B cell (primary cell): ENCODE data around the gene FAM78B. TPM values are rescaled to one million over a fixed set of nuclear protein-coding genes. Genes with fewer than 3 reads are reported as not detected.

Experiments used
- ATAC-seq: fragments of 200-7000 bp; cut with Tn5 transposase; one replicate; pipeline ENCODE4 v1.10.0; 2021; ENCODE audit warnings: low read depth, mild to moderate bottlenecking, moderate number of reproducible peaks, moderate library complexity
- CTCF ChIA-PET: fragments of 350-600 bp; sonication (Branson Sonifier 250); formaldehyde crosslinking; loops from one replicate; lab custom pipeline; 2021; ENCODE audit warnings: antibody characterized with exemption, inconsistent platforms; lab: Charles Lee
- POLR2A ChIA-PET: fragments of 350-600 bp; sonication (Branson Sonifier 250); formaldehyde crosslinking; loops from one replicate; lab custom pipeline; 2021; ENCODE audit warnings: antibody characterized with exemption; lab: Charles Lee
- DNase-seq: peaks from one replicate; pipeline ENCODE4 v3.0.0; 2013
- H2AFZ ChIP-seq: 2 replicates; pipeline ENCODE4 v1.6.1; 2012; ENCODE audit warnings: mild to moderate bottlenecking, low read depth, low read length; ENCODE audit not compliant: insufficient read depth, poor library complexity, severe bottlenecking
- H3K27ac ChIP-seq, 2 donors: 1 replicate in 1 of 2; 2 replicates in 1 of 2; pipeline ENCODE4 v1.5.1; 2012 to 2013; ENCODE audit warnings: low read length in 2 of 2, mild to moderate bottlenecking in 2 of 2, moderate library complexity in 1 of 2
- H3K27me3 ChIP-seq, 4 experiments: fragments of 200-600 bp in 1 of 4; sonication (generic) in 1 of 4; replicated peaks in 1 of 4; 1 replicate in 2 of 4; 2 replicates in 2 of 4; pipeline versions ENCODE4 v1.6.1 to v1.7.0; 2013 to 2016; ENCODE audit warnings: low read length in 3 of 4, mild to moderate bottlenecking in 2 of 4, mixed read lengths in 1 of 4, moderate library complexity in 1 of 4; ENCODE audit not compliant: insufficient read depth in 4 of 4, control insufficient read depth in 3 of 4; ENCODE audit errors: control extremely low read depth in 1 of 4
- H3K36me3 ChIP-seq, 2 experiments: replicated peaks in 1 of 2; 1 replicate in 1 of 2; 2 replicates in 1 of 2; pipeline versions ENCODE4 v1.6.1 to v1.7.1; 2013; ENCODE audit warnings: low read length in 1 of 2; ENCODE audit not compliant: insufficient read depth in 2 of 2, control insufficient read depth in 1 of 2; ENCODE audit errors: control extremely low read depth in 1 of 2, extremely low read depth in 1 of 2
- H3K4me1 ChIP-seq, 2 donors: fragments of 200-600 bp in 1 of 2; sonication (generic) in 1 of 2; 1 replicate in 1 of 2; 2 replicates in 1 of 2; pipeline versions ENCODE4 v1.5.1 to v1.6.1; 2013 to 2017; ENCODE audit warnings: low read length in 2 of 2; ENCODE audit not compliant: control insufficient read depth in 2 of 2, insufficient read depth in 2 of 2
- H3K4me2 ChIP-seq: replicated peaks from 2 replicates; pipeline ENCODE3; 2012; ENCODE audit warnings: mild to moderate bottlenecking, low read depth, low read length; ENCODE audit not compliant: poor library complexity, severe bottlenecking
- H3K4me3 ChIP-seq, 5 experiments: fragments of 200-600 bp in 1 of 5; sonication (generic) in 1 of 5; 1 replicate in 3 of 5; 2 replicates in 2 of 5; pipeline versions ENCODE4 v1.5.1 to v1.7.0; 2011 to 2016; ENCODE audit warnings: low read length in 4 of 5, mild to moderate bottlenecking in 4 of 5, low read depth in 2 of 5, control low read depth in 1 of 5, moderate library complexity in 1 of 5; ENCODE audit not compliant: insufficient read depth in 1 of 5; ENCODE audit errors: control extremely low read depth in 1 of 5, extremely low read depth in 1 of 5
- H3K79me2 ChIP-seq: fragments of 200-600 bp; sonication (generic); one replicate; pipeline ENCODE4 v1.6.0; 2016; ENCODE audit warnings: low read length; ENCODE audit not compliant: control insufficient read depth, insufficient read depth
- H3K9ac ChIP-seq: fragments of 200-600 bp; sonication (generic); 2 replicates; pipeline ENCODE4 v1.6.1; 2017; ENCODE audit warnings: mild to moderate bottlenecking, low read length, moderate library complexity
- H3K9me3 ChIP-seq, 3 donors: one replicate each; pipeline versions ENCODE4 v1.6.1 to v1.7.1; 2013; ENCODE audit warnings: low read length in 2 of 3; ENCODE audit not compliant: control insufficient read depth in 2 of 3, insufficient read depth in 1 of 3; ENCODE audit errors: control extremely low read depth in 1 of 3
- H4K20me1 ChIP-seq: 2 replicates; pipeline ENCODE4 v1.6.0; 2012; ENCODE audit warnings: mild to moderate bottlenecking, low read length; ENCODE audit not compliant: insufficient read depth, control insufficient read depth, poor library complexity, severe bottlenecking
- H3K27ac Mint-ChIP-seq: one replicate; pipeline ENCODE4 v1.8.0; 2021; ENCODE audit warnings: mixed read lengths
- H3K27me3 Mint-ChIP-seq: one replicate; pipeline ENCODE4 v1.8.0; 2021; ENCODE audit warnings: mixed read lengths
- H3K4me1 Mint-ChIP-seq: one replicate; pipeline ENCODE4 v1.8.0; 2021; ENCODE audit warnings: mixed read lengths
- H3K4me3 Mint-ChIP-seq: one replicate; pipeline ENCODE4 v1.8.0; 2021; ENCODE audit warnings: mixed read lengths
- H3K9me3 Mint-ChIP-seq: one replicate; pipeline ENCODE4 v1.8.0; 2022; ENCODE audit warnings: mixed read lengths; ENCODE audit not compliant: insufficient read depth
- EZH2 ChIP-seq: IDR thresholded peaks from 2 replicates; pipeline ENCODE4 v1.6.1; 2012; ENCODE audit warnings: borderline replicate concordance, low read depth, mild to moderate bottlenecking, moderate library complexity, low read length; ENCODE audit not compliant: insufficient read depth, poor library complexity, severe bottlenecking
- WGBS: methylation state at CpG from one replicate; pipeline ENCODE4 v1.1.5; 2013; ENCODE audit warnings: missing lambda C conversion rate; ENCODE audit not compliant: insufficient coverage; 5-methylcytosine and 5-hydroxymethylcytosine counted together
- intact Hi-C: fragments of 100-400 bp; cut with micrococcal nuclease; formaldehyde crosslinking; loops from one replicate; pipeline ENCODE4 v1.10.0; 2022
- polyA plus RNA-seq: library from polyadenylated mRNA; depleted of rRNA; stranded (reverse); fragments of >200 nt; gene quantifications from 2 replicates; pipeline ENCODE4 v1.2.3, GENCODE V29; 2012
- total RNA-seq, 2 donors: library from RNA; stranded (reverse); fragments of 120-200 nt in 1 of 2; gene quantifications; 1 replicate in 1 of 2; 2 replicates in 1 of 2; pipeline versions ENCODE4 v1.2.3 to v1.2.4, GENCODE V29; 2013 to 2022
- TF ChIP-seq, protein P1 (sequence below): fragments of 200-600 bp; IDR thresholded peaks from one replicate; pipeline ENCODE4 v1.8.0; 2022; ENCODE audit warnings: antibody characterized with exemption, mild to moderate bottlenecking

FAM78B gene
- total and polyA plus RNA-seq, 2 donors (not counting 1 experiment from before 2014, with no cell fraction given): 0.22 to 0.81 TPM

DNA sequence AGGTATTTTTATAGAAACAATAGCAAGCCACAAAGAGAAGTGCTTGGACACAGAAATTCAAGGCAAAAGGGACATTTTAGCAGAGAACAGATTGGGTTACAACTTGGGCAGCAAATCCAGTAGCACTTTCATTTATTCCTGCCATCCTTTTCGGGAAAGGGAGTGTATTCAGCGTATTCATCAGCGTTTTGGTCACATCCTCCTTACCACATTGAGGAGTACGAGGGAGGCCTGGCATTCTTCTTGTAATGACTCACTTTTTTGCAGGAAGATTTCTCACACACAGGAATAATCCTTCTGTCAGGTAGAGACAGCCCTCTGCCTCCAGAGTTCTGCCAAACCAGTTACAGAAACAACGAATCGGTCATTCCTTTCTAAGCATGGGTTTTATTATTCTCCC lies 18.1 kb upstream of the FAM78B start:
- no peak overlapping the region for H3K27ac ChIP-seq
- no peaks in the 10 kb centered on the region for H3K79me2 ChIP-seq
- 60% methylated on average over 1 of the region's 6 CpGs for WGBS
- TF ChIP-seq, protein P1, sequence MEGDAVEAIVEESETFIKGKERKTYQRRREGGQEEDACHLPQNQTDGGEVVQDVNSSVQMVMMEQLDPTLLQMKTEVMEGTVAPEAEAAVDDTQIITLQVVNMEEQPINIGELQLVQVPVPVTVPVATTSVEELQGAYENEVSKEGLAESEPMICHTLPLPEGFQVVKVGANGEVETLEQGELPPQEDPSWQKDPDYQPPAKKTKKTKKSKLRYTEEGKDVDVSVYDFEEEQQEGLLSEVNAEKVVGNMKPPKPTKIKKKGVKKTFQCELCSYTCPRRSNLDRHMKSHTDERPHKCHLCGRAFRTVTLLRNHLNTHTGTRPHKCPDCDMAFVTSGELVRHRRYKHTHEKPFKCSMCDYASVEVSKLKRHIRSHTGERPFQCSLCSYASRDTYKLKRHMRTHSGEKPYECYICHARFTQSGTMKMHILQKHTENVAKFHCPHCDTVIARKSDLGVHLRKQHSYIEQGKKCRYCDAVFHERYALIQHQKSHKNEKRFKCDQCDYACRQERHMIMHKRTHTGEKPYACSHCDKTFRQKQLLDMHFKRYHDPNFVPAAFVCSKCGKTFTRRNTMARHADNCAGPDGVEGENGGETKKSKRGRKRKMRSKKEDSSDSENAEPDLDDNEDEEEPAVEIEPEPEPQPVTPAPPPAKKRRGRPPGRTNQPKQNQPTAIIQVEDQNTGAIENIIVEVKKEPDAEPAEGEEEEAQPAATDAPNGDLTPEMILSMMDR: no peak
- no peak for TF ChIP-seq EZH2
- DNase-seq (no peak), ATAC-seq (no peak)
- ChIA-PET CTCF (no interaction called here), POLR2A (no interaction called here)
- H3K9ac ChIP-seq: no peak overlapping the region
- H3K4me1 ChIP-seq: no peaks in the 10 kb centered on the region
- no peaks in the 10 kb centered on the region for H3K36me3 ChIP-seq
- intact Hi-C loops: no loop called here
- H2AFZ ChIP-seq: no peak overlapping the region
- H3K27me3 ChIP-seq: peaks cover 0 to 3% (median 0%) of the 10 kb centered on the region in 4 experiments
- no peaks in the 10 kb centered on the region for H3K4me1 Mint-ChIP-seq
- no peaks in the 10 kb centered on the region for H3K9me3 ChIP-seq
- H3K4me3 Mint-ChIP-seq: no peak overlapping the region
- H3K4me2 ChIP-seq: no peak overlapping the region
- no peaks in the 10 kb centered on the region for H4K20me1 ChIP-seq
- peaks cover 19% of the 10 kb centered on the region for H3K27me3 Mint-ChIP-seq
- H3K4me3 ChIP-seq: no peak overlapping the region
- H3K9me3 Mint-ChIP-seq: no peaks in the 10 kb centered on the region
- H3K27ac Mint-ChIP-seq: no peak overlapping the region

DNA sequence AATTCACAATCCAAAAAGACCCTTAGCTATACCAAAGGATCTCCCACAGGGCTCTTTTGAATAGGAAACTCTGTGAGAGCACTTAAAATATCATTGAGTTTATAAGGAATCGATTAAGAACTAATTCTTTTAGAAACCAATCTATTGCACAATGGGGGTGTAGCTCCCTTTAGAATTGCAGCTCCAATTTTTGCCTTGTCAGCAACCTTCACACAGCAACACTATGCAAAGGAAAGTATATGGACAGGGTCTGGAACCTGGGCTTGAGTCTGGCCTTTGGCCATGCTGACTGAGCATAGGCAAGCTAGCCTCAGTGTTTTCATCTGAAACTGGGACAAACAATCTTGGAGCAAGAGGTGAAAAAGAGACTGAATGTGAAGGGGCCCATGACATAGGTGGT lies 17.2 kb upstream of the FAM78B start:
- Histone ChIP-seq H3K27ac (no peak overlapping the region), H3K9me3 (no peaks in the 10 kb centered on the region), H2AFZ (no peak overlapping the region), H3K4me3 (no peak overlapping the region), H3K79me2 (no peaks in the 10 kb centered on the region), H3K27me3 (peaks cover 0 to 3% (median 0%) of the 10 kb centered on the region in 4 experiments), H3K36me3 (no peaks in the 10 kb centered on the region), H3K4me1 (no peaks in the 10 kb centered on the region), H3K4me2 (no peak overlapping the region), H4K20me1 (no peaks in the 10 kb centered on the region), H3K9ac (no peak overlapping the region)
- no peaks in the 10 kb centered on the region for H3K9me3 Mint-ChIP-seq
- no peak for DNase-seq
- H3K27ac Mint-ChIP-seq: no peak overlapping the region
- no peak for TF ChIP-seq EZH2
- TF ChIP-seq, protein P1: no peak
- WGBS: no CpG with 5 or more reads among the region's 1 CpG
- ATAC-seq: no peak
- intact Hi-C loops: no loop called here
- H3K4me3 Mint-ChIP-seq: no peak overlapping the region
- no peaks in the 10 kb centered on the region for H3K4me1 Mint-ChIP-seq
- peaks cover 21% of the 10 kb centered on the region for H3K27me3 Mint-ChIP-seq
- CTCF ChIA-PET: no interaction called here
- POLR2A ChIA-PET: no interaction called here
